ENCODE measurements around the gene TREM2.

TREM2 gene

DNA sequence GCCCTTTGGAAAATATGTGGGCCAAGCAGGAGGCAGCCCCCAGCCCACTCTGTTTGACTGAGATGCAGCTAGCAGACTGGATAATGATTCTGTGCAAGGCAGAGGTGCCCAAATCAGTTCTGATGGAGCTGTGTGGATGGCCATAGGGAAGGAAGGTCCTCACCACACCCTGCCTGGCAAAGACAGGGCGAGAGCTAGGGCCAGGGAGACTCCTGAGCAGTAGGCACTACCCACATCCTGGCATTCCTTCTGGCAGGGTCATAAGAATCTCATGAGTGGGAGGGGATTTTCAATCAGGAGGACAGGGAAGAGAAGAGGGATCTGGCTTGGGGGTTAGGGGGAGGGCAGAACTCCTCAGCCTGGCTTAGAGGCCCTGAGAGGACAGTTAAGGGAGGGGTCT is 18.6 kb upstream of the TREM2 start:
- no peak for DNase-seq
- H3K9me3 ChIP-seq (replicated peaks; ENCODE audit: insufficient read depth, low read length), result no peaks in the 10 kb centered on the region
- no peak overlapping the region for H2AFZ ChIP-seq (ENCODE audit: low read length)
- no peaks in the 10 kb centered on the region for H3F3A ChIP-seq (ENCODE audit: insufficient read depth, low read length)
- no peaks in the 10 kb centered on the region for H3K27me3 ChIP-seq (replicated peaks; ENCODE audit: insufficient read depth, low read length)
- no peak for TF ChIP-seq EZH2 (optimal IDR thresholded peaks at IDR 0.05; ENCODE audit: low read depth, low read length)
- no peak for TF ChIP-seq CTCF (IDR thresholded peaks at IDR 0.05; ENCODE audit: low read length)
- no peak for TF ChIP-seq EZH2phosphoT487 (IDR thresholded peaks at IDR 0.05; ENCODE audit: low read length)
- no peaks in the 10 kb centered on the region for H4K20me1 ChIP-seq (ENCODE audit: insufficient read depth, low read length)
- H3K9me2 ChIP-seq (replicated peaks; ENCODE audit: insufficient read depth, low read length), result no peaks in the 10 kb centered on the region
- no peak overlapping the region for H3K27ac ChIP-seq (ENCODE audit: low read length)
- H3K4me3 ChIP-seq (ENCODE audit: low read length), result no peak overlapping the region
- no peak overlapping the region for H3K9ac ChIP-seq (ENCODE audit: low read length)
- H3K36me3 ChIP-seq (replicated peaks; ENCODE audit: insufficient read depth, low read length), result no peaks in the 10 kb centered on the region
- H3K4me1 ChIP-seq (ENCODE audit: low read length), result no peaks in the 10 kb centered on the region
- no peaks in the 10 kb centered on the region for H3K79me2 ChIP-seq (ENCODE audit: low read length)
- H3K4me2 ChIP-seq (ENCODE audit: low read depth, low read length), result no peak overlapping the region

DNA sequence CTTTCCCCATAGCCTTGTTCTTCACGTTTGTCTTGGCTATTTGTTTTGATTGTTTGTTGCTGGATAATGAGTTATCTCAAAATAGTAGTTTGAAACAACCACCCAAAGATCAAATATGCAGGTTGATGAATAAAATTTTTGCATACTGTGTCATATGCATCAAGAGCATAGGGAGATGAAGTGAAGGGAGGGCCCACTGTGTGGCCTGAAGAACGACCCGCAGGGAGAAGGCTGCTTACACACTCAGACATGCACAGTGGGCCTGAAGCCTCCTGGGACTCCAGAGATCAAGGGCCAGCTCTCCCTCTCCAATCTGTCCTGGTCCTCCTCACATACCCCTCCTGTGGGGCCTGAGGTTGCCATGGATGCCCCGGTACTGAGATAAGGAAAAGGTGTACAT is 16.2 kb upstream of the TREM2 start:
- Histone ChIP-seq H4K20me1 (ENCODE audit: insufficient read depth, low read length) (no peaks in the 10 kb centered on the region), H3K27ac (ENCODE audit: low read length) (no peak overlapping the region), H3F3A (ENCODE audit: insufficient read depth, low read length) (no peaks in the 10 kb centered on the region), H3K9ac (ENCODE audit: low read length) (no peak overlapping the region), H3K36me3 (replicated peaks; ENCODE audit: insufficient read depth, low read length) (no peaks in the 10 kb centered on the region), H3K4me3 (ENCODE audit: low read length) (no peak overlapping the region), H3K9me2 (replicated peaks; ENCODE audit: insufficient read depth, low read length) (no peaks in the 10 kb centered on the region), H3K9me3 (replicated peaks; ENCODE audit: insufficient read depth, low read length) (no peaks in the 10 kb centered on the region), H3K27me3 (replicated peaks; ENCODE audit: insufficient read depth, low read length) (no peaks in the 10 kb centered on the region), H3K79me2 (ENCODE audit: low read length) (no peaks in the 10 kb centered on the region), H3K4me2 (ENCODE audit: low read depth, low read length) (no peak overlapping the region), H3K4me1 (ENCODE audit: low read length) (no peaks in the 10 kb centered on the region), H2AFZ (ENCODE audit: low read length) (no peak overlapping the region)
- no peak for DNase-seq
- TF ChIP-seq EZH2phosphoT487 (IDR thresholded peaks at IDR 0.05; ENCODE audit: low read length) (no peak), CTCF (IDR thresholded peaks at IDR 0.05; ENCODE audit: low read length) (no peak), EZH2 (optimal IDR thresholded peaks at IDR 0.05; ENCODE audit: low read depth, low read length) (no peak)

DNA sequence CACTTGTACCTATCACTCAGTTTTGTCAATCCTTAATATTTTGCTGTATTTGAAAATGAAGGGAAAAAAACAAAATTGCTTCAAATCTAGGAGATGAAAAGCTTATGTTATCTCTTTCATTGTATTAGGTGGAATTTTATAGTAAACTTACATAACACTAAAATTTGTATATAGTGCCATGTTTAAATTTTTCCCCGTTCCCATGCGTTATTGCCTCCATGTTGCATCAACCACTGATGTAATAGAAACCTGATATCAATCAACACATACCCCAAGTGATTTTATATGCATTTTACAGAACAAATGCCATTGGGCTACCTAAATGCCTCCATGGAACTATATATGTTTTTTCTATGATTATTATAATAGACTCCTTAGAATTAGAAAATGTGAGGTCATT is 14.8 kb upstream of the TREM2 start:
- no peaks in the 10 kb centered on the region for H3K9me2 ChIP-seq (replicated peaks; ENCODE audit: insufficient read depth, low read length)
- H4K20me1 ChIP-seq (ENCODE audit: insufficient read depth, low read length), result no peaks in the 10 kb centered on the region
- no peak for DNase-seq
- no peaks in the 10 kb centered on the region for H3K79me2 ChIP-seq (ENCODE audit: low read length)
- H3K27me3 ChIP-seq (replicated peaks; ENCODE audit: insufficient read depth, low read length), result no peaks in the 10 kb centered on the region
- TF ChIP-seq EZH2 (optimal IDR thresholded peaks at IDR 0.05; ENCODE audit: low read depth, low read length), result no peak
- TF ChIP-seq CTCF (IDR thresholded peaks at IDR 0.05; ENCODE audit: low read length), result no peak
- TF ChIP-seq EZH2phosphoT487 (IDR thresholded peaks at IDR 0.05; ENCODE audit: low read length), result no peak
- H3K4me1 ChIP-seq (ENCODE audit: low read length), result no peaks in the 10 kb centered on the region
- no peaks in the 10 kb centered on the region for H3K9me3 ChIP-seq (replicated peaks; ENCODE audit: insufficient read depth, low read length)
- H3K9ac ChIP-seq (ENCODE audit: low read length), result no peak overlapping the region
- H3K4me2 ChIP-seq (ENCODE audit: low read depth, low read length), result no peak overlapping the region
- no peaks in the 10 kb centered on the region for H3F3A ChIP-seq (ENCODE audit: insufficient read depth, low read length)
- no peak overlapping the region for H3K4me3 ChIP-seq (ENCODE audit: low read length)
- H2AFZ ChIP-seq (ENCODE audit: low read length), result no peak overlapping the region
- H3K36me3 ChIP-seq (replicated peaks; ENCODE audit: insufficient read depth, low read length), result no peaks in the 10 kb centered on the region
- no peak overlapping the region for H3K27ac ChIP-seq (ENCODE audit: low read length)

All from MM.1S (cell line).